Neuronal stem cell (in vitro differentiated cells): ENCODE data around the gene ANKDD1A.

Experiments
- DNase-seq: peaks from one replicate; pipeline ENCODE4 v3.0.0-alpha.2; 2013; ENCODE audit warnings: low spot score
- H2AFZ ChIP-seq: one replicate; pipeline ENCODE4 v1.6.1; 2013; ENCODE audit warnings: mild to moderate bottlenecking, low read length, inconsistent platforms
- H2AK5ac ChIP-seq: 2 replicates; pipeline ENCODE4 v1.6.1; 2013; ENCODE audit warnings: low read depth, mild to moderate bottlenecking, inconsistent platforms, low read length, moderate library complexity, mixed read lengths
- H2BK120ac ChIP-seq: 2 replicates; pipeline ENCODE4 v1.6.1; 2013; ENCODE audit warnings: low read depth, mild to moderate bottlenecking, inconsistent platforms, low read length, moderate library complexity, mixed read lengths
- H2BK12ac ChIP-seq: one replicate; pipeline ENCODE4 v1.6.1; 2013; ENCODE audit warnings: low read length, inconsistent platforms
- H2BK15ac ChIP-seq: 2 replicates; pipeline ENCODE4 v1.6.1; 2013; ENCODE audit warnings: mild to moderate bottlenecking, low read length, inconsistent platforms, mixed read lengths
- H2BK5ac ChIP-seq: one replicate; pipeline ENCODE4 v1.6.1; 2013; ENCODE audit warnings: inconsistent platforms, mild to moderate bottlenecking, low read length, moderate library complexity
- H3K14ac ChIP-seq: one replicate; pipeline ENCODE4 v1.6.1; 2013; ENCODE audit warnings: low read length, inconsistent platforms
- H3K18ac ChIP-seq: 2 replicates; pipeline ENCODE4 v1.6.1; 2013; ENCODE audit warnings: low read length, inconsistent platforms
- H3K23ac ChIP-seq: 2 replicates; pipeline ENCODE4 v1.6.1; 2013; ENCODE audit warnings: low read depth, mild to moderate bottlenecking, mixed read lengths, low read length, inconsistent platforms; ENCODE audit not compliant: poor library complexity
- H3K27ac ChIP-seq: replicated peaks from 3 replicates; pipeline ENCODE4 v1.5.1; 2013; ENCODE audit warnings: low read length, inconsistent platforms
- H3K27me3 ChIP-seq, 3 experiments: 2 replicates each; pipeline ENCODE4 v1.6.1; 2013; ENCODE audit warnings: low read length in 3 of 3, mild to moderate bottlenecking in 2 of 3, inconsistent platforms in 1 of 3, low read depth in 1 of 3, mixed read lengths in 1 of 3, moderate library complexity in 1 of 3; ENCODE audit not compliant: control insufficient read depth in 3 of 3, insufficient read depth in 3 of 3
- H3K36me3 ChIP-seq, 2 donors: replicated peaks in 1 of 2; 2 replicates each; pipeline ENCODE4 v1.6.1; 2013; ENCODE audit warnings: low read length in 2 of 2; ENCODE audit not compliant: control insufficient read depth in 2 of 2, insufficient read depth in 2 of 2
- H3K4ac ChIP-seq: 2 replicates; pipeline ENCODE4 v1.6.1; 2013; ENCODE audit warnings: inconsistent platforms, mild to moderate bottlenecking, low read length, moderate library complexity
- H3K4me1 ChIP-seq, 2 donors: 1 replicate in 1 of 2; 2 replicates in 1 of 2; pipeline ENCODE4 v1.6.1; 2013; ENCODE audit warnings: low read length in 2 of 2, low read depth in 1 of 2; ENCODE audit not compliant: control insufficient read depth in 2 of 2, insufficient read depth in 1 of 2
- H3K4me2 ChIP-seq: one replicate; pipeline ENCODE4 v1.6.1; 2013; ENCODE audit warnings: mild to moderate bottlenecking, low read length, inconsistent platforms; ENCODE audit not compliant: insufficient read depth, poor library complexity, severe bottlenecking
- H3K4me3 ChIP-seq, 2 donors: 2 replicates each; pipeline ENCODE4 v1.5.1; 2013; ENCODE audit warnings: low read length in 2 of 2, mild to moderate bottlenecking in 2 of 2, inconsistent platforms in 1 of 2, moderate library complexity in 1 of 2
- H3K79me1 ChIP-seq: one replicate; pipeline ENCODE4 v1.6.1; 2013; ENCODE audit warnings: low read depth, mild to moderate bottlenecking, inconsistent platforms, low read length, moderate library complexity
- H3K9ac ChIP-seq: one replicate; pipeline ENCODE4 v1.6.1; 2013; ENCODE audit warnings: mild to moderate bottlenecking, low read depth, low read length, inconsistent platforms; ENCODE audit not compliant: poor library complexity
- H3K9me3 ChIP-seq, 2 donors: replicated peaks in 1 of 2; 2 replicates each; pipeline versions ENCODE3 to v1.6.1; 2013; ENCODE audit warnings: low read length in 2 of 2, mild to moderate bottlenecking in 2 of 2, inconsistent platforms in 1 of 2, low read depth in 1 of 2, mixed read lengths in 1 of 2, moderate library complexity in 1 of 2; ENCODE audit not compliant: control insufficient read depth in 2 of 2, insufficient read depth in 1 of 2
- H4K8ac ChIP-seq: one replicate; pipeline ENCODE4 v1.6.1; 2013; ENCODE audit warnings: low read depth, mild to moderate bottlenecking, inconsistent platforms, low read length, moderate library complexity
- H4K91ac ChIP-seq: one replicate; pipeline ENCODE4 v1.6.1; 2013; ENCODE audit warnings: low read length, low read depth, mild to moderate bottlenecking, inconsistent platforms; ENCODE audit not compliant: poor library complexity
- WGBS, 2 donors: extraction: QIAGEN DNeasy Blood & Tissue Kit; methylation state at CpG; one replicate each; pipeline ENCODE4 v1.1.7; 2013; ENCODE audit warnings: missing lambda C conversion rate in 2 of 2, mixed read lengths in 1 of 2; ENCODE audit not compliant: insufficient read length in 2 of 2, insufficient replicate concordance in 1 of 2; ENCODE audit errors: extremely low coverage in 2 of 2; 5-methylcytosine and 5-hydroxymethylcytosine counted together

ANKDD1A gene

DNA sequence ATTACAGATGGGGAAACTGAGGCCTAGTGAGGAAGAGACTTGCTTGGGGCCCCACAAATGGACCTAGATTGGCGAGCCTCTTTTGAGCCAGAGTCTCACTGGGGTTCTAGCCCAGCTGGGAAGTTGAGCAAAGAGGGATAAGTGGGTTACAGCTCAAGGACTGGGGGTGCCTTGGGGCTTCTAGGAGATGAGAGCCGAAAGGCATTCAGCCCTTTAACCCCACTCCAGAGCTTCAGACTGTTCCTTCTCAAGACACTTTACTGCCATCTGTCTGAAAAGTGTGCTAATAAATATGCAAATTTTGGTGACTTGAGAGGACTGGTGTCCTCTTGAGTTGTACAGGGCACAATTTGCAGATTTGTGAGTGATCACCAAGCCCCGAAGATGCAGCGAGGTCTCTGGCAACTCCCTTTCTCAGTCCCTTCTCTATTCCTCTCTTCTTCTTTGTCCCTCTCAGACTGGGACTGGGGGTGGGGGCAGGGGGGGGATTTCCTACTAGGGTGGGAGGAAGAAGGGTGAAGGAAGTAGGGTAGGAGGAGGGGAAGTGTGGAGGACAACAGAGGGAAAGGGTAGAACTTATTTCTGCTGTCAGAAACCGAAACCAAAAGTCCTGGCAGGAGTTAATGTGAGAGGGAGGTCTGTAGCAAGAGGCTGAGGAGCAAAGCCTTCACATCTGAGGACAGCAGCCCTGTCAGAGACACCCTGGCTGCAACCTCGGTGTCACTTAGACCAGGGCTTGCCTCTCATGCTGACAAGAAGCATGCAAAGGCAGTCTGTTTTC is 16.2 kb upstream of the ANKDD1A start:
- H3K4me3 ChIP-seq: no peak overlapping the region
- H2BK12ac ChIP-seq: no peak overlapping the region
- H3K4ac ChIP-seq: no peak overlapping the region
- no peak overlapping the region for H4K8ac ChIP-seq
- no peak overlapping the region for H4K91ac ChIP-seq
- H3K9me3 ChIP-seq: no peaks in the 10 kb centered on the region
- peak overlapping the region; percentile 16 for H2AK5ac ChIP-seq
- no peak overlapping the region for H3K9ac ChIP-seq
- H3K36me3 ChIP-seq: no peaks in the 10 kb centered on the region
- no peak overlapping the region for H3K27ac ChIP-seq
- no peak overlapping the region for H2BK5ac ChIP-seq
- no peaks in the 10 kb centered on the region for H3K79me1 ChIP-seq
- no CpG with 5 or more reads among the region's 6 CpGs for WGBS, 2 donors
- H3K14ac ChIP-seq: no peak overlapping the region
- H2BK15ac ChIP-seq: peak overlapping the region; percentile 18
- peak overlapping the region; percentile 56 for H3K4me2 ChIP-seq
- H3K23ac ChIP-seq: no peak overlapping the region
- no peaks in the 10 kb centered on the region for H3K27me3 ChIP-seq
- H3K4me1 ChIP-seq: peaks cover 19 to 28% of the 10 kb centered on the region in 2 donors
- H3K18ac ChIP-seq: peak overlapping the region; percentile 63
- H2AFZ ChIP-seq: peak overlapping the region; percentile 43
- H2BK120ac ChIP-seq: peak overlapping the region; percentile 63
- DNase-seq: no peak

DNA sequence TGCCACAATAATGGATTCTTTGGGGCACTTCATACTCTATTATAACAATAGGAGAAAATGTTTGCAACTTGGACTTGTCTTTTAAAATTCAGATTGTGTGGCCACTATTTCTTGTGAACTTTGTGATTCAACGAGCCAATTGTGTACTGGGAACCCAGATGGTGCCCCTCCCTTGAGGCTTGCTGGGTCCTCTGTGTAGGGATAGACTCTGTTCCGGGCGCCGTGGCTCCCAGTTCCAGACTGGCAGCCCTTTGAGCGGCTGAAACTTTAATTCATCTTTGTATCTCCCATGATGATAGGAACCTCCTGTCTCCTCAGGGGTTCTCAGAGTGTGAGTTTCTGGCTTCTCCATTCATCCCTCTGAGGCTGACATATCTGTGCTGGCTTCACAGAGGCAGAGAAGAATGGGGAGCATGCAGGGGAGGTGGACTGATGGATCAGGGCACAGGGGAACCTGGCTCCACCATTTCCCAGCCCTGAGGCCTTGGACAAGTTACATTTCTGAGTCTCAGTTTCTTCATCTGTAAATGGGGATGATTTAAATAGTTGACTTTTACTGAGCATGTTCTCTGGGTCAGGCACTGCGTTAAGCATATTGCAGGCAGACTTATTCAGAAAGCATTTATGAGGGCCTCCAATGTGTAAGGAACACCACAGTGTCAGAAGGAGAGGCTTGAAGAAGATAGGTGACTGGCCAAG is 15.2 kb upstream of the ANKDD1A start:
- no peaks in the 10 kb centered on the region for H3K27me3 ChIP-seq
- WGBS, 2 donors: no CpG with 5 or more reads among the region's 6 CpGs
- no peak overlapping the region for H2AFZ ChIP-seq
- H3K36me3 ChIP-seq: no peaks in the 10 kb centered on the region
- H2BK120ac ChIP-seq: no peak overlapping the region
- no peak overlapping the region for H2BK12ac ChIP-seq
- no peak for DNase-seq
- H3K4me1 ChIP-seq: peaks cover 19 to 28% of the 10 kb centered on the region in 2 donors
- H3K9ac ChIP-seq: no peak overlapping the region
- H3K27ac ChIP-seq: no peak overlapping the region
- H3K9me3 ChIP-seq: peaks cover 0 to 2% of the 10 kb centered on the region in 2 donors
- no peak overlapping the region for H3K4me2 ChIP-seq
- H4K8ac ChIP-seq: no peak overlapping the region
- no peak overlapping the region for H3K23ac ChIP-seq
- H2AK5ac ChIP-seq: no peak overlapping the region
- H3K14ac ChIP-seq: no peak overlapping the region
- H3K4ac ChIP-seq: no peak overlapping the region
- H3K18ac ChIP-seq: no peak overlapping the region
- H3K4me3 ChIP-seq: no peak overlapping the region
- no peak overlapping the region for H2BK5ac ChIP-seq
- H3K79me1 ChIP-seq: no peaks in the 10 kb centered on the region
- no peak overlapping the region for H4K91ac ChIP-seq
- H2BK15ac ChIP-seq: no peak overlapping the region

DNA sequence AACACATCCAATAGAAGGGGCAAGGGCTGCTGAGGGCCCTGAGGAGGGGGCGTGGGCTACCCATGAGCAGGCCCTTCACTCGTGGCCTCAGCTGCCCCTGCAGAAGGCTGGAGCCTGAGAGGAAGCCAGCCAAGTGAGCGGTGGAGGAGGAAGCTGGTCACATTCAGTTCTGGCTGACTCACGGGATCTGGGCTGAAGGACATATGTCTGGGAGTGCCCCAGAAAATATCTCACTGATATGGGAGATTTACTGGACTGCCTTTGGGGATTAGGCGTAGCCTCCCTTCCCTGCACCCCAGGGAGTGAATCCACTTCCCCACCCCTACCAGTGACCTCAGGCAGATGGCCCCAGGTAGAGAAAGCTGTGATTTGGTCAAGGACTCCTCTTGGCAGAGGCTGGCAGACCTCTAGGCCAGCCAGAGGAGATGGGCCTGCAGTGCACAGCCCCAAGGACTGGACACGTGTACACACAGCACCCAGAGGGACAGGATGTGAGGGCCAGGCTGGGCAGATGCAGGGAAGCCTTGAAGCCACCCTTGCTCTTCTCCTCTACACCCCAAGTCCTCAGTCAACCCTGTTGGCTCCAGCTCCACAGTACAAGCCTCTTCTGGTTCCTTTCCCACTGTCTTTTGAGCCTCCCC is 14.2 kb upstream of the ANKDD1A start:
- H3K14ac ChIP-seq: peak overlapping the region; percentile 75
- no peak overlapping the region for H3K4me3 ChIP-seq
- DNase-seq: no peak
- H3K27me3 ChIP-seq: no peaks in the 10 kb centered on the region
- no peaks in the 10 kb centered on the region for H3K79me1 ChIP-seq
- H2BK15ac ChIP-seq: peak overlapping the region; percentile 81
- no peak overlapping the region for H4K8ac ChIP-seq
- no peak overlapping the region for H3K4me2 ChIP-seq
- H3K27ac ChIP-seq: no peak overlapping the region
- H2BK5ac ChIP-seq: peak overlapping the region; percentile 27
- peak overlapping the region; percentile 11 for H4K91ac ChIP-seq
- H3K9ac ChIP-seq: peak overlapping the region; percentile 12
- H3K4me1 ChIP-seq: peaks cover 19 to 26% of the 10 kb centered on the region in 2 donors
- peak overlapping the region; percentile 75 for H3K18ac ChIP-seq
- WGBS, 2 donors: no CpG with 5 or more reads among the region's 6 CpGs
- peaks cover 0 to 4% of the 10 kb centered on the region in 2 donors for H3K9me3 ChIP-seq
- peak overlapping the region; percentile 10 for H2AK5ac ChIP-seq
- no peaks in the 10 kb centered on the region for H3K36me3 ChIP-seq
- H2AFZ ChIP-seq: no peak overlapping the region
- H3K4ac ChIP-seq: no peak overlapping the region
- H2BK12ac ChIP-seq: peak overlapping the region; percentile 80
- H3K23ac ChIP-seq: peak overlapping the region; percentile 75
- peak overlapping the region; percentile 30 for H2BK120ac ChIP-seq

DNA sequence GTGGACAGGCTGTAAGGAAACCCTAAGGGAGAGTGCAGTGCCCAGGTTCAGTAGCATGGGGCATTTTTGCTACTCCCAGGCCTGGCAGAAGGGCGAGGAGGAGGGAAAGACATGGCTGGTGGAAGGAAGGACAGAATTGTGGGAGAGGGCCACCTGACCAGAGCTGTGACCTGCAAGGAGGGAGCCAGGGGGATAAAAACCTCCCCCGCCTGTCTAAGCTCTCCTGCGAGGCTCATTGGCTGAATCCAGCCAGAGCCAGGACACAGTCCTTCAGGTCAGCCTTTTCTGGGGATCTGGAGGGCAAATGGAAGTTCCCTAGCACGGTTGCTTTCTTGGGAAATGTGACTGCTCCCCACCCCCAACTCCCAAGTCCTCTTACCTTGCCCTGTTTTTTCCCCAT is 13.3 kb upstream of the ANKDD1A start:
- H3K4me2 ChIP-seq: no peak overlapping the region

More for the DNA sequence above, 13.3 kb upstream of the ANKDD1A start:
- Histone ChIP-seq H2BK12ac (no peak overlapping the region), H3K23ac (no peak overlapping the region), H2BK120ac (no peak overlapping the region), H3K27ac (no peak overlapping the region), H3K27me3 (no peaks in the 10 kb centered on the region), H4K91ac (no peak overlapping the region), H2BK5ac (no peak overlapping the region), H3K18ac (no peak overlapping the region), H3K4me3 (no peak overlapping the region), H2AFZ (no peak overlapping the region), H3K14ac (no peak overlapping the region), H3K9ac (no peak overlapping the region), H3K36me3 (no peaks in the 10 kb centered on the region), H3K79me1 (no peaks in the 10 kb centered on the region), H3K4me1 (peaks cover 16 to 20% of the 10 kb centered on the region in 2 donors), H4K8ac (no peak overlapping the region), H2AK5ac (no peak overlapping the region), H2BK15ac (no peak overlapping the region), H3K9me3 (peaks cover 0 to 4% of the 10 kb centered on the region in 2 donors), H3K4ac (no peak overlapping the region)
- WGBS, 2 donors: no CpG with 5 or more reads among the region's 4 CpGs
- no peak for DNase-seq
